HG02885 (cell line): ENCODE results near the gene NUP155.
"Not testable (repeated sequence)": the region's sequence is repeated elsewhere in the genome, so short reads cannot be mapped to it uniquely, and the experiment has no call there.

ENCODE experiments used
- ATAC-seq: cut with Tn5 transposase; IDR thresholded peaks from one replicate; pipeline ENCODE4 v1.9.1; 2021; ENCODE audit warnings: mild to moderate bottlenecking; ENCODE audit not compliant: unreplicated experiment, poor library complexity

NUP155 gene

DNA sequence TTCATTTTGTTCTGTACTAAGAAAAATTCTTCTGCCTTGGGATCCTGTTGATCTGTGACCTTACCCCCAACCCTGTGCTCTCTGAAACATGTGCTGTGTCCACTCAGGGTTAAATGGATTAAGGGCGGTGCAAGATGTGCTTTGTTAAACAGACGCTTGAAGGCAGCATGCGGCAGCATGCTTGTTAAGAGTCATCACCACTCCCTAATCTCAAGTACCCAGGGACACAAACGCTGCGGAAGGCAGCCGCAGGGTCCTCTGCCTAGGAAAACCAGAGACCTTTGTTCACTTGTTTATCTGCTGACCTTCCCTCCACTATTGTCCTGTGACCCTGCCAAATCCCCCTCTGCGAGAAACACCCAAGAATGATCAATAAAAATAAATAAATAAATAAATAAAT, 74.6 kb downstream of the NUP155 start:
- not testable (repeated sequence) for ATAC-seq

DNA sequence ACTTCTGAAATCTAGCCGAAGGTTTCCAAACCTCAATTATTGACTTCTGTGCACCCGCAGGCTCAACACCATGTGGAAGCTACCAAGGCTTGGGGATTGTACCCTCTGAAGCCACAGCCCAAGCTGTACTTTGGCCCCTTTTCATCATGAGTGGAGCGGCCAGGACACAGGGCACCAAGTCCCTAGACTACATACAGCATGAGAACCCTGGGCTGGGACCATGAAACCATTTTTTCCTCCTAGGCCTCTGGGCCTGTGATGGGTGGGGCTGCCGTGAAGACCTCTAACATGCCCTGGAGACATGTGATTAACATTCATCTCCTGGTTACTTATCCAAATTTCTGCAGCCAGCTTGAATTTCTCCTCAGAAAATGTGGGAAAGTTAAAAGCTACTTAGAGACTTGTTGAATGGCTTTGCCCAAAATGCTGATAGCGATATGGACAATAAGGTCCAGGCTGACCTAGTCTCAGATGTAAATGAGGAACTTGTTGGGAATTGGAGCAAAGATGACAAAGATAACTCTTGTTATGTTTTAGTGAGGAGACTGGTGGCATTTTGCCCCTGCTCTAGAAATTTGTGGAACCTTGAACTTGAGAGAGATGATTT, 87.6 kb downstream of the NUP155 start:
- ATAC-seq: no peak

DNA sequence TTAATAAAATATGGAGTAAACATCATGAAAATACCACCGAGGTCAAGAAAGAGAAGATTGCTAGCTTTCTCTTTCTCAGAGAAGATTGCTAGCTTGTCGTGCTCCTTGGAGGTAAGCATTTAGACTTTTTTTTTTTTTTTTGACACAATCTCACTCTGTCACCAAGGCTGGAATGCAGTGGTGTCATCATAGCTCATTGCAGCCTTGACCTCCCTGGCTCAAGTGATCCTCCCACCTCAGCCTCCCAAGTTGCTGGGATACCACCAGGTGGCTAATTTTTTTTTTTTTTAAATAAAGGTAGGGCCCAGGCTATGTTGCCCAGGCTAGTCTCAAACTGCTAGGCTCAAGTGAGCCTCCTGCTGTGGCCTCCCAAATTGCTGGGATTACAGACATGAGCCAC, 95.4 kb downstream of the NUP155 start:
- no peak for ATAC-seq

- ATAC-seq: no peak
Observed at GRCh38 chr5:37272511-37272910, 98.4 kb downstream of the NUP155 start.

- ATAC-seq: not testable (repeated sequence)
Observed at GRCh38 chr5:37268100-37268499, 102.8 kb downstream of the NUP155 start.

GRCh38 chr5:37255774-37256358, 115.0 kb downstream of the NUP155 start:
- ATAC-seq: no peak

DNA sequence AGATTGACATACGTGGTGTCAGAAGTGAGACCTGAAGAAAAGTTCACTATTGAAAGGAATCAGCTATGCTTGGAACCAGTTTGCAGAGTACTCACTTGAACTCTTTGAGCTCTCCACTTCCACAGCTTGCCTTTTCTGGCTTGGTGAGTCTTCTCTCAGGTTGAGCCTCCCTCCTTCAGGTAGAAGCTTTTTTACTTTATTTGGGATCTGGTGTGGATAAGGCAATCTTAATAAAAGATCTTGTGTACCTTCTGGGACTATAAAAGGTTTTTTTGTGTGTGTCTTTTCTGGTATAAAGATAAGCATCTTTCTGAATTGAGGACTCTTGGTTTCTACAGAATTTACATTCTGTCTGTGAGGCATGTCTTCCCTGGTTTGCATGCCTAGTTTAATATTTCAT, 116.3 kb downstream of the NUP155 start:
- no peak for ATAC-seq

DNA sequence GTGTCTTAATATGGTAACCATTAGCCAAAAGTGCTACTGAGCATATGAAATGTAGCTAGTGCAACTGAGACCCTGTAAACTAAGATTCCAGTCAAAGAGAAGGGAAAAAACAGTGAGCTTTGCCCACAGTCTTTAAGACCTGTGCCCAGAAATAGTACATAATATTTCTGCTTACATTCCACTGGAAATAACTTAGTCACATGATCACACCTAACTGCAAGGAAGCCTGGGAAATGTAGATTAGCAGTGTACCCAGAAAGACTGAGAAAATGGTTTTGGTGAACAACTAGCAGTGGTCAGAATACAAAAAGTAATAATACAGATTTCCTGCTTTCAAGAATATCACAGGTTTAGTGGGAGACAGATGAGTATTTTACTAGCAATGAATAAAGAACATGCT, 119.2 kb downstream of the NUP155 start:
- ATAC-seq: no peak

GRCh38 chr5:37249815-37250164, 121.1 kb downstream of the NUP155 start:
- ATAC-seq: no peak

DNA sequence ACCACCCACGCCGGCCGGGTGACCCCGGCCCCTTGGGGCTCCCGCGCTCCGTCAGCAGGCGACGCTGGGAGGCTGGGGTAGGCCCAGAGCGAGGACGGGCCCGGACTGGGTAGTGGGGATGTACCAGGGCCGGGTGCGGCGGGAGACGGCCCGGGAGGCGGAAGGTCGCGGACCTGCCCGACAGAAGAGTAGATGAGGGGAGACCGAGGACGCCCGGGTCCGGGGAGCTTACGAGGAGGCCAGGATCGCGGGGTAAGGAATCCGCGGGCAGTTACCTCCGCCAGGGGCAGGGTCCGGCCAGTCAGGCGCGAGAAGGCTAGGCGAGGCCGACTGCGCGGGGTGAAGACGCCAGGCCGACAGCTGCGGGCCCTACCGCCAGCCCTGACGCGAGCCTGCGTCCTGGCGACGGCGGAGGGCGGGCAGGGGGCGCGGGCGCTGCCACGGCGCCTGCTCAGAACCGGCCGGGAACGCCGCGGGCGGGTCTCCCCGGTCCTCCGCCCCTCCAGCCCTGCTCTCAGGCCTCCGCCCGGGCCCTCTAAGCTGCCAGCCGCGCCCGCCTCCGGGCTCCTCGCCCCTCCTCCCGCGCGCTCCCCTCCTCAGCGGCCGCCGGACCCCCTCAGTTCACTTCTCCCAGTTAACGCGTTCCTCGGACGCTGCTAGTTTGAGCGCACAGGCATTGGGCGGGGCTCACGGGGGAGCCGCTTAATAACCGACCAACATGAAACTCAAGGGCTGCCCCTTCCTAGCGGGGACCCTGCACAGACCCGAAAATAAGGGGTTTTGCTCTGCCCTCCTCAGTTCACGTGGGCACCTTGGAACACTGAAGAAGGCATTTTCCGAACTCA, 121.7 kb downstream of the NUP155 start, which contains the start of gene CPLANE1:
TSS of gene CPLANE1 (minus strand) at position 407 of the 845 bp plus-strand sequence. CDS start 1,678 bp downstream, outside the sequence.
- ATAC-seq: peak; percentile 81

- no peak for ATAC-seq
Observed at GRCh38 chr5:37248421-37248969, 122.4 kb downstream of the NUP155 start.

DNA sequence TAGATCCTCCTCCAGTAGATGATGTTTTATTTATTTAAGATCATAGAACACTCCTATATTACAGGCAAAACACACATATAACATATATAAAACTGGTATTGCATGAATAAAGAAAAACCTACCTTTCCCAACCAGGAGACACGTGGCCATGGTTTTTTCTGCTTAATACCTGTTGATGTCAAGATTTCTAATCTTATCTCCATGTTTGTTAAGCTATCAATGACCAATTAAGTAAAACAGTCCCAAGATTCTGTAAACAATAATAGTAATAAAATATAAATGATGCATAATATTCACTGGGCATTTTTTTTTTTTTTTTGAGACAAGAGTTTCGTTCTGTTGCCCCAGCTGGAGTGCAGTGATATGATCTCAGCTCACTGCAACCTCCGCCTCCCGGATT, 123.4 kb downstream of the NUP155 start:
- no peak for ATAC-seq

DNA sequence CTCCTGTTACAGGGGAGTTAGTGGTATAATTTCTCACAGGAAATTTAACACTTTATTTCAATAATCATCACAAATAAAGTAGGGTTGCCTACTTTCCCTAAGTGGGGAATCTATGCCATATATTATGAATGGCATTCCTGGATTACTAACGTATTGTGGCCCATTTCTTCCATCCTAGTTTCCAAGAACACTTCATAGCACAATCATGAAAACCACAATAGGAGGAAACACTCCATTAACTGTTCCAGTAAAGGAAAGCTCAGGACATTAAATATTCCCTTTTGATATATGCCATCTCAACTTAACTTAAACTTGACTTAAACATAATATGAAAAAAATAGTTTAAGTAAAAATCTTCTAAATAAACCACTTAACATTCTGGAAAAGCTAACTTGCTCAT, 123.9 kb downstream of the NUP155 start:
- no peak for ATAC-seq
